Measurements from ENCODE around the gene ARL5C.

The ARL5C gene

GRCh38 chr17:39107973-39108372 is 58.0 kb downstream of the ARL5C start:
- no peak for DNase-seq (ENCODE audit: low spot score)

GRCh38 chr17:39107155-39107554 is 58.8 kb downstream of the ARL5C start:
- no peak for DNase-seq (ENCODE audit: low spot score)

Data from D341Med (cell line).